22Rv1 (cell line): ENCODE data around the gene TMEM252.

Source experiments
- H3K27ac ChIP-seq: fragments of 450-650 bp; 2 replicates; pipeline ENCODE4 v1.5.1; 2017
- CTCF ChIP-seq: fragments of 450-650 bp; IDR thresholded peaks from 2 replicates; pipeline ENCODE4 v1.5.1; 2017; ENCODE audit warnings: mild to moderate bottlenecking
- ZFX ChIP-seq: fragments of 450-650 bp; IDR thresholded peaks from 2 replicates; pipeline ENCODE4 v1.6.1; 2017; ENCODE audit warnings: antibody characterized with exemption, borderline replicate concordance

Gene TMEM252

GRCh38 chr9:68500457-68501381 lies 40.0 kb downstream of the TMEM252 start:
- no peak for TF ChIP-seq CTCF
- no peak for TF ChIP-seq ZFX
- no peak overlapping the region for H3K27ac ChIP-seq

GRCh38 chr9:68498816-68499215 lies 41.9 kb downstream of the TMEM252 start:
- no peak overlapping the region for H3K27ac ChIP-seq
- TF ChIP-seq CTCF (no peak), ZFX (no peak)

- H3K27ac ChIP-seq, result no peak overlapping the region
- TF ChIP-seq CTCF (no peak), ZFX (no peak)
Measured at GRCh38 chr9:68497629-68498028, 43.1 kb downstream of the TMEM252 start.

- no peak for TF ChIP-seq ZFX
- H3K27ac ChIP-seq, result no peak overlapping the region
Measured at GRCh38 chr9:68496356-68496755, 44.3 kb downstream of the TMEM252 start.

- TF ChIP-seq CTCF (no peak), ZFX (no peak)
- no peak overlapping the region for H3K27ac ChIP-seq
Measured at GRCh38 chr9:68495247-68495646, 45.4 kb downstream of the TMEM252 start.

GRCh38 chr9:68493958-68494577 lies 46.6 kb downstream of the TMEM252 start:
- TF ChIP-seq ZFX (no peak), CTCF (no peak)
- H3K27ac ChIP-seq, result no peak overlapping the region

- TF ChIP-seq ZFX, result no peak
- TF ChIP-seq CTCF, result no peak
- no peak overlapping the region for H3K27ac ChIP-seq
Measured at GRCh38 chr9:68493541-68493940, 47.1 kb downstream of the TMEM252 start.
